Astrocyte (in vitro differentiated cells and primary cell): ENCODE data around the gene LRRN4CL.
"Not testable (repeated sequence)": the region's sequence is repeated elsewhere in the genome, so short reads cannot be mapped to it uniquely, and the experiment has no call there.

Experiments used
- CTCF ChIP-seq: IDR thresholded peaks from 2 replicates; pipeline ENCODE4 v1.5.1; 2011; ENCODE audit warnings: low read depth, mild to moderate bottlenecking, inconsistent platforms, low read length, moderate library complexity; ENCODE audit not compliant: insufficient read depth
- EZH2 ChIP-seq: IDR thresholded peaks from 2 replicates; pipeline ENCODE4 v1.6.1; 2012; ENCODE audit warnings: mild to moderate bottlenecking, low read length, inconsistent platforms; ENCODE audit not compliant: insufficient read depth

GRCh38 chr11:62693624-62694023 lies 4.3 kb upstream of the LRRN4CL start:
- TF ChIP-seq CTCF, EZH2: not testable (repeated sequence)
